HepG2 (cell line): Measurements from ENCODE around the gene DHX58. TPM values are rescaled to one million over a fixed set of nuclear protein-coding genes. Genes with fewer than 3 reads are reported as not detected.

Experiments used
- ASH2L ChIP-seq: fragments of 300-600, 200-600 bp; sonication (generic); IDR thresholded peaks from 2 replicates; pipeline ENCODE4 v1.7.0; 2017; ENCODE audit warnings: low read depth, mild to moderate bottlenecking, moderate library complexity, mixed read lengths, low read length; ENCODE audit not compliant: insufficient read length
- CHCHD3 ChIP-seq: sonication (generic); formaldehyde crosslinking; IDR thresholded peaks from 2 replicates; pipeline ENCODE4 v1.8.0; 2022; ENCODE audit warnings: mild to moderate bottlenecking, missing genetic modification reagents, moderate library complexity
- ELF1 ChIP-seq: sonication (generic); formaldehyde crosslinking; IDR thresholded peaks from 2 replicates; pipeline ENCODE4 v1.4.0; 2020; ENCODE audit warnings: missing genetic modification reagents
- HNRNPUL1 ChIP-seq: fragments of 200-400 bp; formaldehyde crosslinking; IDR thresholded peaks from 2 replicates; pipeline ENCODE4 v1.6.1; 2017; ENCODE audit warnings: low read depth, mild to moderate bottlenecking, low read length, moderate library complexity
- SYNCRIP ChIP-seq: fragments of 200-400 bp; formaldehyde crosslinking; IDR thresholded peaks from 2 replicates; pipeline ENCODE4 v1.6.1; 2018; ENCODE audit warnings: mild to moderate bottlenecking, low read depth, low read length; ENCODE audit not compliant: insufficient read depth
- ZNF160 ChIP-seq: sonication (generic); formaldehyde crosslinking; IDR thresholded peaks from 2 replicates; pipeline ENCODE4 v1.8.0; 2022; ENCODE audit warnings: mild to moderate bottlenecking, inconsistent platforms, missing genetic modification reagents
- ZZZ3 ChIP-seq: sonication (generic); formaldehyde crosslinking; IDR thresholded peaks from 2 replicates; pipeline ENCODE4 v1.4.0; 2020; ENCODE audit warnings: missing genetic modification reagents, mild to moderate bottlenecking, borderline replicate concordance
- polyA plus RNA-seq, 8 experiments: library from polyadenylated mRNA; depleted of rRNA in 3 of 8; stranded (reverse) in 7 of 8; unstranded in 1 of 8; fragments of >200 nt; fragmentation: Illumina TruSeq in 4 of 8; extraction: Trizol in 4 of 8; gene quantifications; 2 replicates each; pipeline versions ENCODE4 v1.2.1 to v1.2.3, GENCODE V29; 2011 to 2016; ENCODE audit warnings: low read depth in 4 of 8, missing spikeins in 1 of 8, mixed read lengths in 1 of 8; ENCODE audit not compliant: insufficient read depth in 1 of 8
- total RNA-seq, 5 experiments: library from RNA; depleted of rRNA; stranded (reverse); fragments of >200 nt; fragmentation: Illumina TruSeq; extraction: Trizol; gene quantifications; 2 replicates each; pipeline ENCODE4 v1.2.3, GENCODE V29; 2016; ENCODE audit warnings: low read depth in 1 of 5
- TF ChIP-seq, protein P1 (sequence below): sonication (generic); formaldehyde crosslinking; IDR thresholded peaks from 2 replicates; pipeline ENCODE4 v1.5.1; 2020; ENCODE audit warnings: missing genetic modification reagents, mild to moderate bottlenecking, borderline replicate concordance
- TF ChIP-seq, protein P2 (sequence below): IDR thresholded peaks from 2 replicates; pipeline ENCODE4 v1.6.1; 2016; ENCODE audit warnings: control low read depth

Gene DHX58
- total and polyA plus RNA-seq, 2 of the 13 experiments (the other 11 are each of a cell fraction or from before 2014, with no cell fraction given): 6.7 to 7.8 TPM

DNA sequence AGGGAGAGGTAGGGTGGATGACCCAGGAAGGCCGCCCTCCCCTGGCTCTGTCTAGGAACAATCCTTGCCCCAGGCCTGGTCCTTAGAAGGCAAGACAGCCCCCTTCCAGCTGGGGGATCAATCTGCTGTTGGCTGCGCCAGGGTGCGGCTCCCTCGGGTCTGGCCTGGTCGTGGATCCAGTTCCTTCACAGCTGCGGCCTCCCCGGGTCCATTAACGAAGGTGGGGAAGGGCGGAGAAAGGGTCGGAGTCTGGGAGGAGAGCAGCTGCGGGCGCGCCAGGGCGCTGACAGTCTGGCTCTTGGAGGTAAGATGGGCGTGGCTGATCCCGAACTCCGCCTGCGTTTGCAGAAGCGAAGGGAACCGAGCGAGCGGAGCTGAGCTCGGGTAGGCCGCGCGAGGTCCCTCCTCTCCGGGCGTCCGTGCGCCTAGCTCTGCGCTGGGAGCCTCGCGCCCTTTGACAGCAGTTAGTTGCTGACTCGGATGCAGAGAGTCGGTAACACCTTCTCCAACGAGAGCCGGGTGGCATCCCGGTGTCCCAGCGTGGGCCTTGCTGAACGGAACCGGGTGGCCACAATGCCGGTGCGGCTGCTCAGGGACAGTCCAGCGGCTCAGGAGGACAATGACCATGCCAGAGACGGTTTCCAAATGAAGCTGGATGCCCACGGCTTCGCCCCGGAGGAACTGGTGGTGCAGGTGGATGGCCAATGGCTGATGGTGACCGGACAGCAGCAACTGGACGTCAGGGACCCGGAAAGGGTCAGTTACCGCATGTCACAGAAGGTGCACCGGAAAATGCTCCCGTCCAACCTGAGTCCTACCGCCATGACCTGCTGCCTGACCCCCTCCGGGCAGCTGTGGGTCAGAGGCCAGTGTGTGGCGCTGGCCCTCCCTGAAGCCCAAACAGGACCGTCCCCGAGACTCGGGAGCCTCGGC is 10.1 kb upstream of the DHX58 start, which contains the start of gene HSPB9 (continued):
- TF ChIP-seq ASH2L (no peak), HNRNPUL1 (no peak), ZNF160 (no peak), SYNCRIP (no peak), ELF1 (CRISPR knock-in tag) (no peak), ZZZ3 (no peak), CHCHD3 (CRISPR knock-in tag) (no peak)
- TF ChIP-seq, protein P1, sequence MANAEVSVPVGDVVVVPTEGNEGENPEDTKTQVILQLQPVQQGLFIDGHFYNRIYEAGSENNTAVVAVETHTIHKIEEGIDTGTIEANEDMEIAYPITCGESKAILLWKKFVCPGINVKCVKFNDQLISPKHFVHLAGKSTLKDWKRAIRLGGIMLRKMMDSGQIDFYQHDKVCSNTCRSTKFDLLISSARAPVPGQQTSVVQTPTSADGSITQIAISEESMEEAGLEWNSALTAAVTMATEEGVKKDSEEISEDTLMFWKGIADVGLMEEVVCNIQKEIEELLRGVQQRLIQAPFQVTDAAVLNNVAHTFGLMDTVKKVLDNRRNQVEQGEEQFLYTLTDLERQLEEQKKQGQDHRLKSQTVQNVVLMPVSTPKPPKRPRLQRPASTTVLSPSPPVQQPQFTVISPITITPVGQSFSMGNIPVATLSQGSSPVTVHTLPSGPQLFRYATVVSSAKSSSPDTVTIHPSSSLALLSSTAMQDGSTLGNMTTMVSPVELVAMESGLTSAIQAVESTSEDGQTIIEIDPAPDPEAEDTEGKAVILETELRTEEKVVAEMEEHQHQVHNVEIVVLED (CRISPR knock-in tag): no peak
- TF ChIP-seq, protein P2, sequence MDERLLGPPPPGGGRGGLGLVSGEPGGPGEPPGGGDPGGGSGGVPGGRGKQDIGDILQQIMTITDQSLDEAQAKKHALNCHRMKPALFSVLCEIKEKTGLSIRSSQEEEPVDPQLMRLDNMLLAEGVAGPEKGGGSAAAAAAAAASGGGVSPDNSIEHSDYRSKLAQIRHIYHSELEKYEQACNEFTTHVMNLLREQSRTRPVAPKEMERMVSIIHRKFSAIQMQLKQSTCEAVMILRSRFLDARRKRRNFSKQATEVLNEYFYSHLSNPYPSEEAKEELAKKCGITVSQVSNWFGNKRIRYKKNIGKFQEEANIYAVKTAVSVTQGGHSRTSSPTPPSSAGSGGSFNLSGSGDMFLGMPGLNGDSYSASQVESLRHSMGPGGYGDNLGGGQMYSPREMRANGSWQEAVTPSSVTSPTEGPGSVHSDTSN: no peak
